COR-L47 (cell line): Measurements from ENCODE around the gene DENND10.
"Not testable (repeated sequence)": the region's sequence is repeated elsewhere in the genome, so short reads cannot be mapped to it uniquely, and the experiment has no call there.

Source experiments
- DNase-seq: peaks from one replicate; lab custom pipeline; 2025; lab: John Stamatoyannopoulos, UW

DENND10 gene

GRCh38 chr10:119098576-119098975 is 5.3 kb upstream of the DENND10 start:
- no peak for DNase-seq

DNA sequence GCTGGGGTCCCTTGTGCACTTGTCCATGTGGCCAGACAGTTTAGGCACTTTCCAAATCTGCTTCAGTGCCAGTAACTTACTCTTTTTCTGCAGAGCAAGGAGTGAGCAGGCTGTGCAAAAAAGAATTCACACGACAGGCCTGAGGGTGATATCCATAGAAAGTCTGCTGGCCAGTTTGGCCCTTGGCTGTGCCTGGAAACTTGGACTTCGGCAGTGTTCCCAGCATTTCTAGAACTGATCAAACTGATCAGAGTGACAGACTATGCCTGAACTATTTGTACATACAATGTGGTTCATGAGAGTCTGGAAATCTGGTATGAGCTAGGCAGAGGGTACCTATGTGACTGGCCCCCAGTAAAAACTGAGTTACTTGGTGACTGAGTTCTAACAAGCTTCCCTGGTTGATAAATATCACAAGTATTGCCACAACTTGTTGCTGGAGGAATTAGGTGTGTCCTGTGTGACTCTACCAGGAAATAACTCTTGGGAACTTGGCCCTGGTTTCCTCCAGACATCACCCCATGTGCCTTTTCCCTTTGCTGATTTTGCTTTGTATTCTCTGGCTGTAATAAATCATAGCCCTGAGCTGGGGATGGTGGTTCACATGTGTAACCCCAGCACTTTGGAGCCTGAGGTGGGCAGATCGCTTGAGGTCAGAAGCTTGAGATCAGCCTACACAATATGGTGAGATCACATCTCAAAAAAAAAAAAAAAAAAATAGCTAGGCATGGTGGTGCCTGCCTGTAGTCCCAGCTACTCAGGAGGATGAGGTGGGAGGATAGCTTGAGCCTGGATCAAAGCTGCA is 3.3 kb upstream of the DENND10 start:
- no peak for DNase-seq

- no peak for DNase-seq
These were observed 2.4 kb upstream of the DENND10 start for GRCh38 chr10:119101366-119102098.

- no peak for DNase-seq
These were observed 541 bp upstream of the DENND10 start for GRCh38 chr10:119103241-119103902.

DNA sequence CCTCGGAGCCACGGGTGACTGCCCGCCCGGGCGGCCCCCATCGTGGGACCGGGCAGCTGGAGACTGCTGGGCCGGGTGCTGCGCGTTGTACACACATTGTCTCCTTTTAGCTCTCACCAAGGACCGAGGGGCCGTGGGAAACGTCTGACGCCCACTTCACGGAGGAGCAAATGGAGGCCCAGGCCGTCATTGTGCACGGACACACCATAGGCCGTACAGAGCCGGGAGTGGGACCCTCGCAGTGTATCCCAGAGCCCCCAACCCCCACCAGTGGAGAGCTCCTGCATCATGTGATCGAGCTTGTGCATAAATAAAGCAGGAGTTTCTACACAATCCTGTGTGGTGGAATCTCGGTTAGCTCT is 722 bp downstream of the DENND10 start:
- DNase-seq, result no peak

- no peak for DNase-seq
These were observed 1.2 kb downstream of the DENND10 start for GRCh38 chr10:119105155-119105554.

DNA sequence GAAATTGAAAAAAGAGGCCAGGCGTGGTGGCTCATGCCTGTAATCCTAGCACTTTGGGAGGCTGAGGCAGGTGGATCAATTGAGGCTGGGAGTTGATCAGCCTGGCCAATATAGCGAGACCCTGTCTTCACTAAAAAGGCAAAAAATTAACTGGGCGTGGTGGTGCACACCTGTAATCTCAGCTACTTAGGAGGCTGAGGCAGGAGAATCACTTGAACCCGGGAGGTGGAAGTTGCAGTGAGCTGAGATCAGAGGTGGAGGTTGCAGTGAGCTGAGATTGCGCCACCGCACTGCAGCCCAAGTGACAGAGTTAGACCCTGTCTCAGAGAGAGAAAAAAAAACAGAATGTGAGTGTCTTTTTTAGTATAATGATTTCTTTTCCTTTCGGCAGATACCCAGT is 2.0 kb downstream of the DENND10 start:
- DNase-seq, result not testable (repeated sequence)

- not testable (repeated sequence) for DNase-seq
These were observed 3.2 kb downstream of the DENND10 start for GRCh38 chr10:119107106-119107505.

GRCh38 chr10:119107771-119108170 is 3.9 kb downstream of the DENND10 start:
- not testable (repeated sequence) for DNase-seq

GRCh38 chr10:119112056-119112455 is 8.1 kb downstream of the DENND10 start:
- no peak for DNase-seq

DNA sequence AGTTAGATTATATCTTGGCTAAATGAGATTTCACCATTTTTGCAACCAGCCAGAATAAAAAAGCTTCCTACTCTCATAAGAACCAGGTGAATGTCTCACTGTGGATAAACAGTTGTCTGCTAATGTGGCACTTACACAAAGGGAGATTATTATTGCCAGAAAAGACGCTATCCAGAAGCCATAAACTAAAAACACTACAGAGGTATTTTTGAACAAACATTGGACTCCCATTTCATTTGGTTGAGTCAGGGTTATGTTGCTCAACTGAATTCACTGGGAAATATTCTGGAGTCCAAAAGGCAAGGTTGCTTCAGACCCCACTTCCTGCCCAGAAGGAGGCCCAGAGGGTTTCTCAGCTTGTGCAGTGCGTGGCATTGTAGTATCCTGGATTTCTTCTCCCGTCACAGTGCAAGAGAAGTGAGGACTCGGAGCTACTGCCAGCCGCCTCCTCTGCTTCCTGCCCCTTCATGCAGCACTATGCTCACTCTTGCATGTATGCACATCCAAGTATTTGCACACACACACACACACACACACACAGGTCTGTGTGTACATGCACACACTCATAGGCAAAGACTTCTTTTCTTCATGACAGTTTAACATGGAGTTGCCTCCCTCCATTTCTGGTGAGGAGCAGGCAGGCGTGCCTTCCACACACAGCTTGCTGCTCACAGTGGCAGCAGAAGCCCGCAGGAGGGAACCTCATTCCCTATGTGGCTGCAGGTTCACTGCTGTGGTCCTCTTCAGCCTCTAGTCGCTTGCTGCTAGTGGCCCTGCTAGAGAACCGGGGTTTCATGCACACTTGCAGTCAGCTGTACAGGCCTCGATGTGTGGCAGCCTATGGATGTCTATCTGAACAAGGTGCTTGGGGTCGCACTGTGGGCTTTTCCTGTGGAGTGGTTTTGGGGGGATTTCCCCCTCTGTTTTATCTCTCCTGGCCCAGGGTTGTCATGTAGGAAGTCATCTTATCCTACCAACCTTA is 10.1 kb downstream of the DENND10 start:
- DNase-seq, result no peak

GRCh38 chr10:119115926-119116325 is 12.0 kb downstream of the DENND10 start:
- no peak for DNase-seq

GRCh38 chr10:119116326-119116951 is 12.5 kb downstream of the DENND10 start:
- no peak for DNase-seq

DNA sequence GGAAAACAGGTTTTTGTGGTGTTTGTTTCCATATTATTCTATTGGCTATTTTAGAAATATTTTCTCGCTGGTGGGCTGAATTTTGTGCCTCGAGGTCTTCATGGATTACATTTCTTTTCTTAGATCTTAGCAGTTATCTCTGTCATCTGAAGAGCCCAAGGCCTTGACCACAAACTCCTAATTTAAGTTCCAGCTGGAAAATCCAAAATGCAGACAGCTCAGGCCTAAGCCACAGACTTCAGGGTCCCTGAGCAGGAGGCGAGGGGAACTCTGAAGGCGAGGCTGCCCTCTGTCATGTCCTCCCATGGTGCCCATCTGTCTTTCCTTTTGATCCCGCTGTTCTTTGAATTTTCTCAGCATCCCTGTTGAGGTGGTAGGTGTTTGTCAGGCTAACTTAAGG is 14.3 kb downstream of the DENND10 start:
- no peak for DNase-seq

DNA sequence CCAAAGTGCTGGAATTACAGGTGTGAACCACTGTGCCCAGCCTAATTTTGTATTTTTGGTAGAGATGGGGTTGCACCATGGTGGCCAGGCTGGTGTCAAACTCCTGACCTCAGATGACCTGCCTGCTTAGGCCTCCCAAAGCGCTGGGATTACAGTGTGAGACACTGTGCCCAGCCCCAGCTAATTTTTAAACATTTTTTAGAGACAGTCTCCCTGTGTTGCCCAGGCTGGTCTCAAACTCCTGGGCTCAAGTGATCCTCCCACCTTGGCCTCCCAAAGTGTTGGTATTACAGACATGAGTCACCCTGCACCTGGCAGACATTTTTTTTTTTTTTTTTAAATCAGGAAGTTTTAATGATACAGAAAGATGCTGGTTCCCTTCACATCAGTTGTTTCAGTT is 15.5 kb downstream of the DENND10 start:
- no peak for DNase-seq

- DNase-seq, result no peak
These were observed 16.5 kb downstream of the DENND10 start for GRCh38 chr10:119120413-119120867.

- no peak for DNase-seq
These were observed 17.0 kb downstream of the DENND10 start for GRCh38 chr10:119120875-119121274.

- DNase-seq, result no peak
These were observed 22.0 kb downstream of the DENND10 start for GRCh38 chr10:119125942-119126341.

GRCh38 chr10:119129721-119130120 is 25.8 kb downstream of the DENND10 start:
- DNase-seq, result no peak

- DNase-seq, result no peak
These were observed 27.8 kb downstream of the DENND10 start for GRCh38 chr10:119131512-119132240.
